Measurements from ENCODE around the gene GARIN5B.

DNA sequence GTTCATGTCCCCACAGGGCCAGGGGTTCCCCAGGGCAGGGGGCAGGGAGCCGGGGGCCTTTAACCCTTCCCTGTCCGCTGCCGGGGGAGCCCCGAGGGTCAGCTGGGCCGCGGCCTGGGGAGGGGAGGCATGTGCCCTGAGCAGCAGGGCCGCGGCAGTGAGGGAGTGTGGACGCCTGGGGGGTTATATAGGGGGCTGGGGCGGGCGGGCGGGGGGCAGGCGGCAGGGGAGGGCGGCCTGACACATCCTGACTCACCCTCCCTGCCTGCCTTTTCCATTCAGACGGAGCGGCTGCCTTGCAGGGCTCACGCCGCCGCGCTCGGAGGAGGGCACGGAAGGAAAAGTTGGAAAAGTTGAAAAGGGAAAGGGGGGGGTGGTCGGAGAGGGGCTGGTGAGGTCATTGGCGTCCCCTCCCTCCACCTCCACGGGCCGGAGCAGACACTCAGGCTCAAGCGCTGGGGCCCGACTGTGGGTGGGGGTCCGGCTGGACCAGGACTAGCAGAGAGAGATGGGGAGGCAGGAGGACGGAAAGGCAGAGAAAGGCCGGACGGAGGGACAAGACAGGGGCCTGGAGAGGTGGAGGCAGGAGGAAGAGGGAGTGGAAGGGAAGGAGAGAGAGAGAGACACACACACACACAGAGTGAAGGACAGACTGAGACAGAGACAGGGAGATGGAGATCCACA is 7.4 kb upstream of the GARIN5B start, which contains the start of gene IL11:
- TF ChIP-seq CTCF (IDR thresholded peaks at IDR 0.05) (no peak), POLR2AphosphoS5 (IDR thresholded peaks at IDR 0.05) (no peak), POLR2A (IDR thresholded peaks at IDR 0.05) (no peak)
